K562 (cell line): ENCODE measurements around the gene MAGI1. TPM values are rescaled to one million over a fixed set of nuclear protein-coding genes. Genes with fewer than 3 reads are reported as not detected.

Experiments
- ATAC-seq: fragments of 200-7000 bp; cut with Tn5 transposase; 3 replicates; pipeline ENCODE4 v1.9.1; 2020; ENCODE audit warnings: moderate library complexity
- BruUV-seq: library from RNA; stranded (reverse); fragments of 400-500 nt; replicated peaks from 2 replicates; lab custom pipeline; 2021; lab: Mats Ljungman, UMichigan
- CTCF ChIA-PET: fragments of 300-600 bp; formaldehyde crosslinking; extraction: SDS; loops from one replicate; lab custom pipeline; 2021; ENCODE audit warnings: low intra/inter-chr PET ratio; lab: Yijun Ruan, JAX
- POLR2A ChIA-PET: fragments of 300-600, 350-650 bp; sonication (Branson Sonifier 250); formaldehyde crosslinking; extraction: SDS; loops from one replicate; lab custom pipeline; 2021; ENCODE audit warnings: antibody characterized with exemption, inconsistent platforms; lab: Yijun Ruan, JAX
- DNase-seq, 4 experiments: peaks; one replicate each; pipeline versions ENCODE4 v3.0.0 to v3.0.0-alpha.2; 2011 to 2018; ENCODE audit warnings: low spot score in 3 of 4, mixed read lengths in 3 of 4; ENCODE audit errors: extremely low read depth in 1 of 4
- FAIRE-seq: peaks from 2 replicates; lab custom pipeline; 2011; peaks lifted over from hg19 to GRCh38; lab: Jason Lieb, UNC
- H2AFZ ChIP-seq: 2 replicates; pipeline ENCODE4 v1.6.0; 2011; ENCODE audit warnings: low read depth, low read length, control low read depth, inconsistent platforms
- H3K27ac ChIP-seq: fragments of 200-600 bp; 3 replicates; pipeline ENCODE4 v1.8.0; 2011; ENCODE audit warnings: low read depth, mild to moderate bottlenecking, control low read depth, inconsistent platforms, low read length, moderate library complexity, mixed read lengths; ENCODE audit errors: extremely low read depth
- H3K27me3 ChIP-seq, 2 experiments: fragments of 300-600 bp in 1 of 2; 2 replicates in 1 of 2; 3 replicates in 1 of 2; pipeline versions ENCODE4 v1.6.0 to v1.8.0; 2011; ENCODE audit warnings: inconsistent platforms in 2 of 2, low read length in 2 of 2, mild to moderate bottlenecking in 1 of 2, mixed read lengths in 1 of 2, moderate library complexity in 1 of 2; ENCODE audit not compliant: control insufficient read depth in 2 of 2, insufficient read depth in 2 of 2
- H3K36me3 ChIP-seq: fragments of 300-600 bp; 3 replicates; pipeline ENCODE4 v1.8.0; 2011; ENCODE audit warnings: mild to moderate bottlenecking, low read length, inconsistent platforms; ENCODE audit not compliant: control insufficient read depth, insufficient read depth
- H3K4me1 ChIP-seq, 2 experiments: fragments of 200-600 bp in 1 of 2; replicated peaks in 1 of 2; 2 replicates in 1 of 2; 3 replicates in 1 of 2; pipeline versions ENCODE4 v1.5.1 to v1.8.0; 2011; ENCODE audit warnings: inconsistent platforms in 2 of 2, low read length in 2 of 2, mild to moderate bottlenecking in 1 of 2, mixed read lengths in 1 of 2, moderate library complexity in 1 of 2; ENCODE audit not compliant: control insufficient read depth in 2 of 2, insufficient read depth in 2 of 2
- H3K4me2 ChIP-seq: 2 replicates; pipeline ENCODE4 v1.6.1; 2011; ENCODE audit warnings: low read length, control low read depth, inconsistent platforms, mixed read lengths; ENCODE audit not compliant: insufficient read depth
- H3K4me3 ChIP-seq: fragments of 200-600 bp; sonication (generic), shearing (Covaris generic); 2 replicates; pipeline ENCODE4 v1.5.1; 2016; ENCODE audit warnings: control low read depth, inconsistent platforms
- H3K79me2 ChIP-seq: fragments of 200-600 bp; 3 replicates; pipeline ENCODE4 v1.8.0; 2011; ENCODE audit warnings: low read length, inconsistent platforms; ENCODE audit not compliant: control insufficient read depth, insufficient read depth
- H3K9ac ChIP-seq, 2 experiments: 2 replicates each; pipeline versions ENCODE4 v1.6.0 to v1.6.1; 2011; ENCODE audit warnings: low read depth in 2 of 2, low read length in 2 of 2, control low read depth in 1 of 2, inconsistent platforms in 1 of 2, mild to moderate bottlenecking in 1 of 2, mixed read lengths in 1 of 2; ENCODE audit not compliant: insufficient read depth in 1 of 2
- H3K9me1 ChIP-seq: one replicate; pipeline ENCODE4 v1.6.0; 2011; ENCODE audit warnings: inconsistent platforms, mild to moderate bottlenecking, low read length, moderate library complexity; ENCODE audit not compliant: control insufficient read depth, insufficient read depth
- H3K9me3 ChIP-seq: replicated peaks from 2 replicates; pipeline ENCODE4 v1.5.1; 2011; ENCODE audit warnings: low read depth, low read length, inconsistent platforms; ENCODE audit not compliant: control insufficient read depth, insufficient read depth
- H4K20me1 ChIP-seq: replicated peaks from 2 replicates; pipeline ENCODE4 v1.6.1; 2011; ENCODE audit warnings: low read length, inconsistent platforms, mixed read lengths; ENCODE audit not compliant: control insufficient read depth, insufficient read depth
- ADNP ChIP-seq: fragments of 200-800 bp; sonication (Bioruptor generic); IDR thresholded peaks from 2 replicates; pipeline ENCODE4 v1.6.1; 2016; ENCODE audit warnings: missing genetic modification characterization, missing compliant biosample characterization
- AFF4 ChIP-seq: sonication (generic); formaldehyde crosslinking; IDR thresholded peaks from 2 replicates; pipeline ENCODE4 v1.8.0; 2023; ENCODE audit warnings: mild to moderate bottlenecking, missing genetic modification reagents
- ATF2 ChIP-seq: sonication (generic); formaldehyde crosslinking; IDR thresholded peaks from 2 replicates; pipeline ENCODE4 v1.8.1; 2022; ENCODE audit warnings: missing genetic modification reagents
- CHAMP1 ChIP-seq: fragments of 450-650 bp; IDR thresholded peaks from 2 replicates; pipeline ENCODE4 v1.6.1; 2016; ENCODE audit warnings: mild to moderate bottlenecking
- CREB3 ChIP-seq: fragments of 450-650 bp; conservative IDR thresholded peaks from 2 replicates; pipeline ENCODE4 v1.6.1; 2016; ENCODE audit warnings: missing genetic modification characterization, low read depth, mild to moderate bottlenecking, missing compliant biosample characterization, moderate library complexity
- HDAC1 ChIP-seq, 2 experiments: fragments of 450-650 bp; IDR thresholded peaks; 2 replicates each; pipeline ENCODE4 v1.6.1; 2016 to 2017; ENCODE audit warnings: inconsistent platforms in 1 of 2, mild to moderate bottlenecking in 1 of 2, moderate library complexity in 1 of 2
- PCBP1 ChIP-seq: fragments of 200-400 bp; formaldehyde crosslinking; IDR thresholded peaks from 2 replicates; pipeline ENCODE4 v1.6.1; 2018; ENCODE audit warnings: mild to moderate bottlenecking, low read depth, low read length; ENCODE audit not compliant: poor library complexity, severe bottlenecking
- POLR2A ChIP-seq: fragments of 450-650 bp; conservative IDR thresholded peaks from 2 replicates; pipeline ENCODE4 v1.6.1; 2016
- SRSF1 ChIP-seq: fragments of 200-400 bp; formaldehyde crosslinking; IDR thresholded peaks from 2 replicates; pipeline ENCODE4 v1.6.1; 2017; ENCODE audit warnings: mild to moderate bottlenecking, low read depth, low read length, moderate library complexity
- SRSF7 ChIP-seq: fragments of 200-400 bp; formaldehyde crosslinking; optimal IDR thresholded peaks from 2 replicates; pipeline ENCODE3; 2017; ENCODE audit warnings: mild to moderate bottlenecking, low read depth, low read length
- ZBTB1 ChIP-seq: sonication (generic); formaldehyde crosslinking; IDR thresholded peaks from 2 replicates; pipeline ENCODE4 v1.8.1; 2023; ENCODE audit warnings: missing genetic modification reagents, low read depth, mild to moderate bottlenecking, borderline replicate concordance
- ZNF23 ChIP-seq: fragments of 250-450 bp; sonication (Bioruptor Pico); IDR thresholded peaks from 2 replicates; pipeline ENCODE4 v1.4.0; 2020; ENCODE audit warnings: mild to moderate bottlenecking
- ZNF354B ChIP-seq: fragments of 250-450 bp; sonication (Bioruptor Pico); IDR thresholded peaks from 2 replicates; pipeline ENCODE4 v1.4.0; 2020
- ZSCAN29 ChIP-seq: fragments of 450-650 bp; IDR thresholded peaks from 2 replicates; pipeline ENCODE4 v1.6.1; 2017
- WGBS: fragments of 100-300 bp; shearing (Covaris generic); methylation state at CpG from one replicate; pipeline ENCODE4 v1.1.6; 2016; ENCODE audit warnings: low coverage, mixed read lengths; ENCODE audit not compliant: insufficient coverage; ENCODE audit errors: missing lambda C conversion rate; 5-methylcytosine and 5-hydroxymethylcytosine counted together
- in situ Hi-C: fragments of 300-500 bp; cut with MboI; formaldehyde crosslinking; loops from 4 replicates; pipeline ENCODE4 v1.15.0; 2018; ENCODE audit warnings: inconsistent platforms, mixed read lengths
- intact Hi-C: fragments of 100-400 bp; cut with micrococcal nuclease; formaldehyde crosslinking; loops from 2 replicates; pipeline ENCODE4 v1.14.2; 2022
- polyA plus RNA-seq, 8 experiments: library from polyadenylated mRNA; depleted of rRNA in 4 of 8; stranded (reverse) in 5 of 8; unstranded in 3 of 8; fragments of >200 nt; fragmentation: Nextera tagmentation in 2 of 8; fragmentation: Illumina TruSeq in 1 of 8; extraction: Ambion mirVana in 2 of 8; extraction: Trizol in 1 of 8; gene quantifications; 2 replicates each; pipeline versions ENCODE4 v1.2.1 to v1.2.3, GENCODE V29; 2011 to 2014; ENCODE audit warnings: inconsistent platforms in 1 of 8, missing spikeins in 1 of 8
- total RNA-seq, 7 experiments: library from RNA; depleted of rRNA in 6 of 7; stranded (reverse); fragments of >200 nt in 6 of 7; fragmentation: Illumina TruSeq in 2 of 7; extraction: Trizol in 2 of 7; gene quantifications; 2 replicates each; pipeline versions ENCODE4 v1.2.1 to v1.2.3, GENCODE V29; 2011 to 2021; ENCODE audit warnings: low replicate concordance in 1 of 7

MAGI1 gene
- total and polyA plus RNA-seq, 9 of the 15 experiments (the other 6 are each of a cell fraction or from before 2014, with no cell fraction given), result 7.8 to 59.4 (median 43.2) TPM

- TF ChIP-seq ADNP (tag) (no peak), AFF4 (CRISPR knock-in tag) (no peak), ZBTB1 (CRISPR knock-in tag) (no peak)
These were observed 262.6 kb downstream of the MAGI1 start (continued) for GRCh38 chr3:65776081-65776480.

- H4K20me1 ChIP-seq, result no peaks in the 10 kb centered on the region
- no peak overlapping the region for H2AFZ ChIP-seq
- ChIA-PET POLR2A (no interaction called here), CTCF (no interaction called here)
- no peak for ATAC-seq
- no peaks in the 10 kb centered on the region for H3K79me2 ChIP-seq
- H3K9me3 ChIP-seq, result no peaks in the 10 kb centered on the region
- in situ Hi-C loops (no loop called here), intact Hi-C loops (no loop called here)
- WGBS, result 2% methylated on average over 3 of the region's 3 CpGs
- no peak overlapping the region for H3K27ac ChIP-seq
- H3K9me1 ChIP-seq, result no peaks in the 10 kb centered on the region
- H3K36me3 ChIP-seq, result no peaks in the 10 kb centered on the region
- no peak for FAIRE-seq
- H3K4me1 ChIP-seq, result no peaks in the 10 kb centered on the region
- no TSS peak for BruUV-seq
- H3K4me2 ChIP-seq, result no peak overlapping the region
- H3K9ac ChIP-seq, result no peak overlapping the region
- no peak for DNase-seq
- no peaks in the 10 kb centered on the region for H3K27me3 ChIP-seq
- no peak overlapping the region for H3K4me3 ChIP-seq
- no peak for TF ChIP-seq PCBP1
- no peak for TF ChIP-seq CHAMP1
- no peak for TF ChIP-seq SRSF7
- TF ChIP-seq ZNF354B (CRISPR knock-in tag), result no peak
- TF ChIP-seq HDAC1 (IDR thresholded peaks at IDR 0.05), result no peak
- no peak for TF ChIP-seq ZSCAN29
- TF ChIP-seq SRSF1, result no peak
- no peak for TF ChIP-seq ZNF23 (CRISPR knock-in tag)
- no peak for TF ChIP-seq POLR2A
- no peak for TF ChIP-seq CREB3 (tag)
- no peak for TF ChIP-seq ATF2
These were observed 266.0 kb downstream of the MAGI1 start for GRCh38 chr3:65772758-65773157.
